Motor neuron (in vitro differentiated cells): ENCODE measurements around the gene EXOSC3. TPM values are rescaled to one million over a fixed set of nuclear protein-coding genes. Genes with fewer than 3 reads are reported as not detected.

ENCODE experiments used
- ATAC-seq, 8 experiments: fragments of 200-7000 bp; cut with Tn5 transposase; replicated peaks in 6 of 8; 2 replicates each; pipeline ENCODE4 v1.8.0; 2021; ENCODE audit warnings: mild to moderate bottlenecking in 8 of 8, moderate library complexity in 8 of 8
- H3K27ac ChIP-seq, 2 donors: fragments of 250-450 bp; sonication (Bioruptor Pico); 2 replicates each; pipeline ENCODE4 v1.9.0; 2021; ENCODE audit warnings: antibody characterized with exemption in 2 of 2, mild to moderate bottlenecking in 2 of 2, moderate library complexity in 1 of 2
- H3K4me1 ChIP-seq, 2 donors: fragments of 250-450 bp; sonication (Bioruptor Pico); replicated peaks in 1 of 2; 2 replicates each; pipeline ENCODE4 v1.6.1; 2021; ENCODE audit warnings: antibody characterized with exemption in 2 of 2, mild to moderate bottlenecking in 2 of 2, moderate library complexity in 1 of 2
- H3K4me3 ChIP-seq, 5 donors: fragments of 250-450 bp; sonication (Bioruptor Pico); 2 replicates each; pipeline ENCODE4 v1.9.0; 2021; ENCODE audit warnings: antibody characterized with exemption in 5 of 5, mild to moderate bottlenecking in 5 of 5, moderate library complexity in 4 of 5
- WGBS, 10 experiments: fragments of 450-650 bp; shearing (Covaris generic); methylation state at CpG; one replicate each; pipeline ENCODE4 v1.0.0; 2022; 5-methylcytosine and 5-hydroxymethylcytosine counted together
- in situ Hi-C, 9 experiments: fragments of 400-800 bp; cut with MboI; loops; one replicate each; pipeline ENCODE4 v1.15.0; 2021; ENCODE audit warnings: low sequenced_read_pairs in 9 of 9, low pct_unique_long_range_greater_than_20kb in 2 of 9; ENCODE audit not compliant: unreplicated experiment in 9 of 9
- total RNA-seq, 8 experiments: library from RNA; unstranded; fragments of 300-600 nt; gene quantifications; 2 replicates each; pipeline versions ENCODE4 v1.2.3 to v1.2.4, GENCODE V29; 2022

The EXOSC3 gene
- total RNA-seq, 8 experiments from 2014 or later: 24.7 to 57.2 (median 43.2) TPM

GRCh38 chr9:37747271-37747753 lies 37.6 kb downstream of the EXOSC3 start:
- no peaks in the 10 kb centered on the region for H3K4me1 ChIP-seq
- ATAC-seq: peak; percentile 72 to 95 (median 84)
- WGBS, 10 experiments: 0 to 67% (median 44%) methylated on average over 1 to 3 of the region's 3 CpGs; no CpG with 5 or more reads in 3 of the 10 experiments
- in situ Hi-C loops: no loop called here
- no peak overlapping the region for H3K4me3 ChIP-seq
- no peak overlapping the region for H3K27ac ChIP-seq

- H3K27ac ChIP-seq: no peak overlapping the region
- peak in 6 of 8 experiments; percentile 3 to 64 (median 17) for ATAC-seq
- 0 to 99% (median 66%) methylated on average over 2 to 12 of the region's 24 CpGs; no CpG with 5 or more reads in 2 of the 10 experiments for WGBS, 10 experiments
- H3K4me1 ChIP-seq: peaks cover 0 to under 1% of the 10 kb centered on the region in 2 donors
- no peak overlapping the region for H3K4me3 ChIP-seq
- in situ Hi-C loops: no loop called here
Observed at GRCh38 chr9:37746448-37747270, 38.2 kb downstream of the EXOSC3 start.

GRCh38 chr9:37745970-37746369 lies 38.9 kb downstream of the EXOSC3 start:
- peak in 2 of 8 experiments; percentile 45 to 68 for ATAC-seq
- H3K27ac ChIP-seq: no peak overlapping the region
- 70 to 76% methylated on average over 3 to 4 of the region's 8 CpGs; no CpG with 5 or more reads in 8 of the 10 experiments for WGBS, 10 experiments
- in situ Hi-C loops: no loop called here
- no peak overlapping the region for H3K4me3 ChIP-seq
- peaks cover 0 to 2% of the 10 kb centered on the region in 2 donors for H3K4me1 ChIP-seq

- in situ Hi-C loops: no loop called here
- 42 to 100% (median 75%) methylated on average over 1 to 4 of the region's 15 CpGs; no CpG with 5 or more reads in 1 of the 10 experiments for WGBS, 10 experiments
- Histone ChIP-seq H3K27ac (no peak overlapping the region), H3K4me1 (peaks cover 0 to 2% of the 10 kb centered on the region in 2 donors), H3K4me3 (no peak overlapping the region)
- peak in 1 of 8 experiments; percentile 43 for ATAC-seq
Observed at GRCh38 chr9:37740631-37741328, 44.1 kb downstream of the EXOSC3 start.

GRCh38 chr9:37740128-37740527 lies 44.7 kb downstream of the EXOSC3 start:
- peaks cover 0 to 2% of the 10 kb centered on the region in 2 donors for H3K4me1 ChIP-seq
- H3K27ac ChIP-seq: no peak overlapping the region
- ATAC-seq: no peak
- WGBS, 10 experiments: 79 to 87% methylated on average over 3 to 5 of the region's 16 CpGs; no CpG with 5 or more reads in 8 of the 10 experiments
- H3K4me3 ChIP-seq: no peak overlapping the region
- in situ Hi-C loops: no loop called here

GRCh38 chr9:37739222-37739621 lies 45.6 kb downstream of the EXOSC3 start:
- H3K27ac ChIP-seq: no peak overlapping the region
- in situ Hi-C loops: loop anchor here in 1 of 9 experiments (10.0 kb wide), 1 partner anchor 64 kb away; no protein-coding TSS in a partner anchor
- no peak overlapping the region for H3K4me3 ChIP-seq
- ATAC-seq: no peak
- H3K4me1 ChIP-seq: peaks cover 0 to 2% of the 10 kb centered on the region in 2 donors
- WGBS, 10 experiments: 40 to 60% (median 50%) methylated on average over 1 to 3 of the region's 5 CpGs; no CpG with 5 or more reads in 7 of the 10 experiments

- WGBS, 10 experiments: 0 to 88% (median 82%) methylated on average over 1 of the region's 2 CpGs; no CpG with 5 or more reads in 6 of the 10 experiments
- in situ Hi-C loops: loop anchor here in 1 of 9 experiments (10.0 kb wide), 1 partner anchor 58 kb away; no protein-coding TSS in a partner anchor
- no peak overlapping the region for H3K4me3 ChIP-seq
- H3K4me1 ChIP-seq: peaks cover 0 to 4% of the 10 kb centered on the region in 2 donors
- ATAC-seq: no peak
- no peak overlapping the region for H3K27ac ChIP-seq
Observed at GRCh38 chr9:37732952-37733351, 51.9 kb downstream of the EXOSC3 start.

- in situ Hi-C loops: loop anchor here in 1 of 9 experiments (10.0 kb wide), 1 partner anchor 57 kb away; no protein-coding TSS in a partner anchor
- peak in 1 of 8 experiments; percentile 19 for ATAC-seq
- Histone ChIP-seq H3K4me3 (no peak overlapping the region), H3K27ac (no peak overlapping the region), H3K4me1 (peaks cover 0 to 4% of the 10 kb centered on the region in 2 donors)
- WGBS, 10 experiments: 28 to 100% (median 81%) methylated on average over 1 to 7 of the region's 10 CpGs; no CpG with 5 or more reads in 3 of the 10 experiments
Observed at GRCh38 chr9:37732086-37732741, 52.6 kb downstream of the EXOSC3 start.

GRCh38 chr9:37730839-37731238 lies 54.0 kb downstream of the EXOSC3 start:
- in situ Hi-C loops: loop anchor here in 1 of 9 experiments (10.0 kb wide), 1 partner anchor 56 kb away; no protein-coding TSS in a partner anchor
- no peak overlapping the region for H3K4me3 ChIP-seq
- no peak for ATAC-seq
- peaks cover 0 to 4% of the 10 kb centered on the region in 2 donors for H3K4me1 ChIP-seq
- no peak overlapping the region for H3K27ac ChIP-seq
- 0 to 86% (median 40%) methylated on average over 1 to 4 of the region's 5 CpGs; no CpG with 5 or more reads in 2 of the 10 experiments for WGBS, 10 experiments

GRCh38 chr9:37730256-37730655 lies 54.6 kb downstream of the EXOSC3 start:
- WGBS, 10 experiments: 0 to 89% (median 71%) methylated on average over 1 to 3 of the region's 3 CpGs; no CpG with 5 or more reads in 3 of the 10 experiments
- in situ Hi-C loops: loop anchor here in 1 of 9 experiments (10.0 kb wide), 1 partner anchor 55 kb away; no protein-coding TSS in a partner anchor
- Histone ChIP-seq H3K4me3 (no peak overlapping the region), H3K4me1 (peaks cover 0 to 4% of the 10 kb centered on the region in 2 donors), H3K27ac (no peak overlapping the region)
- no peak for ATAC-seq
